GM18498 (cell line): Measurements from ENCODE around the gene MICALL1.
A peak's percentile ranks its signal among the peaks of the same experiment; 100 is the strongest.
"Not testable (repeated sequence)": the region's sequence is repeated elsewhere in the genome, so short reads cannot be mapped to it uniquely, and the experiment has no call there.

Source experiments
- ATAC-seq: cut with Tn5 transposase; IDR thresholded peaks from one replicate; pipeline ENCODE4 v1.9.1; 2021; ENCODE audit warnings: mild to moderate bottlenecking, moderate library complexity; ENCODE audit not compliant: unreplicated experiment

The MICALL1 gene

DNA sequence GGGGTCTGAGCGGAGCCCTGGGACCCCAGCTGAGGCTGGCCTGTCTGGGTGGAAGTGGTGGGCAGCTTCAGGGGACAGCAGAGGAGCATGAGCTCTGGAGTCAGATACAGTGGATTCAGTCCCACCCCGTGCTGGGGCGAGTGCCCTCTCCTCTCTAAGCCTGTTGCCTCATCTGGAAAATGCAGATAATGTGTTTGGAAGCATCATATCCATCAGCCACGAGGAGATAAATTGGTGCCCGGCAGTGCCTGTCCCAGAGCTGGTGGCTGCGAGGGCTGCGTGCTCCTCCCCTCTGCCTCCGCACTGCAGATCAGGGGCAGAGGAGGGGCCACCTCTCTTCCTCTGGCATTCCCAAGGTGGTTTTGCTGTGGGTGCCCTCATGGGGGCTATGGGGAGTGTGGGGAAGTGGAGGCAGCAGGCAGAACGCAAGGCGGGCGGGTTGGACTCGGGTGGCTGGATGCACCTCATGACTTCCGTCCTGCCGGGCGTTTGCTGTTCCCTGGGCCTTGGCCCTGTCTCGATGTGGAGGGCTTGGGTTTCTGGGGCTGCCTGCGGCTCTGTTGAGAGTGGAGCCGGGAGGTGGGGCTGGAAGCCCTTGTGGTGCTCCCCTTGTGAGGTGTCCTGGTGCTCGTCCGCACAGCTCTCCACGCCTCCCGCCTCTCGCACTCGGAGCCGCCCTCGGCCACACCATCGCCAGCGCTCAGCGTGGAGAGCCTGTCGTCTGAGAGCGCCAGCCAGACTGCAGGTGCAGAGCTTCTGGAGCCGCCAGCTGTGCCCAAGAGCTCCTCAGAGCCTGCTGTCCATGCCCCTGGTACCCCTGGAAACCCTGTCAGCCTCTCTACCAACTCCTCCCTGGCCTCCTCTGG is 20.9 kb downstream of the MICALL1 start:
- no peak for ATAC-seq

DNA sequence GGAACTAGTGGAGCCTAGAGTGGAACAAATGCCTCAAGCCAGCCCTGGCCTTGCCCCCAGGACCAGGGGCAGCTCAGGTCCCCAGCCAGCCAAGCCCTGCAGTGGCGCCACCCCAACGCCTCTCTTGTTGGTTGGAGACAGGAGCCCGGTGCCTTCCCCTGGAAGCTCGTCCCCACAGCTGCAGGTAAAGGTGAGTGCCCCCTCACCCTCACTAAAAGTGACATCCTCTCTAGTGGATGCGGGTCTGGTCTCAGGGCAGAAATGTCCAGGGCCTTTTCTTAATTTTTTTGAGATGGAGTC is 21.5 kb downstream of the MICALL1 start:
- no peak for ATAC-seq

DNA sequence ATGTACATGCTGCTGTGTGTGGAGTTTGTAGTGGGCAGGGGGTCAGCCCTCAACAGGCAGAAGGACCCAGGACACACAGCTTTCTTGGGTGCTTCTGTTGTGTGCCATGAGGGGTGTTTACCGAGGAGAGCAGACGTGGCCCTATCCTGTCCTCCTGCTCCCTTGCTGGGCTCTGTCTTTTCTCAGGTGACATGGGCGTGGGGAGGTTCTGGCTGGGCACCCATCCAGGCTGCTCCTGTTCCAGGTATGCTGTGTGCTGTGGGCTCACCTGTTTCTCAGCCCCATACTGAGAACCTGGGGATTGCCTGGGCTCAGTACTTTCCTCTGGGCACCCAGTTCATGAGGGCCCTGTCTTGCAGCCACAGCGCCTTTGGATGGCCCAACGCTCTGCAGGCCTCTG is 23.3 kb downstream of the MICALL1 start:
- no peak for ATAC-seq

DNA sequence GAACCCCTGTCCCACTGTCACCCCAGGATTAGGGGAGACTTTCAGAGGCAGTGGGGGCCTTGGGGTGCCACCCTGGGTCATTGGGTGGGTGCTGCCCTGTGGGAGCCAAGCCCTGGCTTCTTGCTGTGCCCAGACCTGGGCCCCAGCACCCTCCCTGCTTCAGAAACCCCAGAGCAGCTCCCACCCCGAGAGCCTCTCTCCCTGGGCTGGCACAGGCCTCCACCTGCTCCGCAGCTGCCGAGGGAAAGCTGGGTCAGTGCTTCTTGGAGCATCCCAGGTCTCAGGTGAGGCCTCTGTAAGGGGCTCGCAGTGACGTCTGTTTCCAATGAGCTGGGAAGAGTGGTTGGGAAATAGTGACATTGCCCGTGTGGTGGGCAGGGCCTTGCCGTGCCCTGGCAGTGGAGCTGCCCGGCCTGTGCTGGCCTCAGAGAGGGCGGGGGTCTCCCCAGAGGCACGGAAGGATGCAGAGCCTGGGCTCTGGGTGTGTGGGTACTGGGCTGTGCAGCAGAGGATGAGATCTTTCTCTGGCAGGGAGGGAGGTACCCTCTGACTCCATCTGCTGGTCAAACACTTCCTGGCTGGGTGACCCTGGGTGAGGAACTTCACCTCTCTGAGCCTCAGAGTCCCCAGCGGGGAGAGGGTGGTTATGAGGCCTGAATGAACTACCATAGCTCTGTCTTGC is 24.3 kb downstream of the MICALL1 start:
- ATAC-seq, result no peak

DNA sequence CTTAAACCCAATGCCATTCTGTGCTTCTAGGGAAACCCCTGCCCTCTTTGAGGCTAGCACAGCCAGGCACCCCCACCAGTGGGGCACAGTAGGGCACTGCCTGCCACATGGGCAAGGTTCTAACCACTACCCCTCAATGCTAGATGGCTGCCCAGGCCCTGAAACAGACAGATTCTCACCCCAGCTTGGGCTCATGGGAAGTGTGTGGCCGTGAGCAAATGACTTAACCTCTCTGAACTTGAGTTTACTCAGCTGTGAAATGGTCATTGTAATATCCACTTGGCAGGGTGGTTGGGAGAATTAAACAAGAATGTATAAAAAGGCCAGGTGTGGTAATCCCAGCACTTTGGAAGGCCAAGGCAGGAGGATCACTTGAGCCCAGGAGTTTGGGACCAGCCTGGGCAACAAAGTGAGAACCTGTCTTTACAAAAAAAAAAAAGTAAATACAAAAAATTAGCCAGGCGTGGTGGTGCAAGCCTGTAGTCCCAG is 24.9 kb downstream of the MICALL1 start:
- no peak for ATAC-seq

DNA sequence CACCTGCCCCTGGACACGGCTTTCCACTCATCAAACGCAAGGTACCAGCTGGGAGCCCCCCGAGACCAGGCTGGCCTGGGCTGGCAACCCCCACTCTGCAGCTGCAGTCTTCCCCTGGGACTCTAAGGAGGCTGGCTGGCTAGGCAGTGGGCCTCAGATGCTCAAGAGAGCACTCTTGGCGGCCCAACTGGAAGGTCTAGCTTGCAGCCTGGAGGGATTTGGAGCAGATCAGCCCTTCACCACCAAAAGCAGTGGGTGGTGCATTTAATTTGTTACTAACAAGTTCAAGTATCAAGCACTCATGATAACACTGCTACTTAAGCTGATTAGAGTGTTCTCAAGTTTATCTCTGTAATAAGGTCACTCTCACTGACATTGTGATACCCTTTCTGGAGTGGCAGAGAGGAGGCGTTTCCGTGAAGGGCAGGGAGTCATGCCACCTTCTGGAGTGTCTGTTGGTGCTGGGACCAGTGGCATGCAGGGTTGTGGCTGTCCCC is 25.8 kb downstream of the MICALL1 start:
- ATAC-seq, result no peak

DNA sequence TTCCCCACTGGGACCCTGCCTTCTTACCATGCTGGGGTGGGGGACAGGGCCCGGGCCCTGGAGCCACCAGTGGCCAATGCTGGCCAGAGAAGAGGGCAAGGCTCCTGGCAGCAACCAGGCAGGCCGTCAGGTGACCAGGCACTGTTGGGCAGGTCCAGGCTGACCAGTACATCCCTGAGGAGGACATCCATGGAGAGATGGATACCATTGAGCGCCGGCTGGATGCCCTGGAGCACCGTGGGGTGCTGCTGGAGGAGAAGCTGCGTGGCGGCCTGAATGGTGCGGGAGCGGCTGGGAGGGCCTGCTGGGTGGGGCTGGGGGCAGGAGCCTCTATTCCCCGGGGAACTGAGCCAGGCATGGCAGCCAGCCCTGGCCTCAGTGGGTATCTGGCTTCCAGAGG is 26.3 kb downstream of the MICALL1 start:
- no peak for ATAC-seq

DNA sequence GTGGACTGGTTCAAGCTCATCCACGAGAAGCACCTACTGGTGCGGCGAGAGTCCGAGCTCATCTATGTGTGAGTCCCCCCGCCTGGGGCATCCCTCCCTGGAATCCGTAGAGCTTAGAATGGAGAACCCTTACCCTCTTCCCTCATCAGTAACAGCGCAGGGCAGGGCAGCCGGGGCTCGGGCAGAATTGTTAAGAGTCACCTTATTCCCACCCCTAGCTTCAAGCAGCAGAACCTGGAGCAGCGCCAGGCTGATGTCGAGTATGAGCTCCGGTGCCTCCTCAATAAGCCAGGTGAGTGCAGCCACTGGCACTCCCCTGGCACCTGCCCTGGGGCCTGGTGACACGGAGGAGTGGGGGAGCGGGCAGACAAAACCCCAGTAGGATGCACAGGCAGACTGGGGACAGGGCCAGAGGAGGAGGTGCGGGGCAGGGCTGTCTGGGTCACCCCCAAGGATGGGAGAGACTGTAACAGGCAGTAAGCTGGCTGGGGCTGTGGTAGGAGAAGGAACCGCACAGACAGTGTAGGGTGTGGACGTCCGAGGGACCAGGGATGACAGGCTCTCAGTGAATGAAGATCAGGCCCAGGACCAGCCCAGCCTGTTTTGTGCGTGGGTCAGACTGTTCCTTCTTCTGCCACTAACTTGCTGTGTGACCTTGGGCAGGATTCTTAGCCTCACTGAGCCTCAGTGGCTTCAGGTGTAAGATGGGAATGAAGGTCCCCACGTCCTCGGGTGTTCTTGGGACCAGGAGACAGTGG is 26.9 kb downstream of the MICALL1 start:
- no peak for ATAC-seq

DNA sequence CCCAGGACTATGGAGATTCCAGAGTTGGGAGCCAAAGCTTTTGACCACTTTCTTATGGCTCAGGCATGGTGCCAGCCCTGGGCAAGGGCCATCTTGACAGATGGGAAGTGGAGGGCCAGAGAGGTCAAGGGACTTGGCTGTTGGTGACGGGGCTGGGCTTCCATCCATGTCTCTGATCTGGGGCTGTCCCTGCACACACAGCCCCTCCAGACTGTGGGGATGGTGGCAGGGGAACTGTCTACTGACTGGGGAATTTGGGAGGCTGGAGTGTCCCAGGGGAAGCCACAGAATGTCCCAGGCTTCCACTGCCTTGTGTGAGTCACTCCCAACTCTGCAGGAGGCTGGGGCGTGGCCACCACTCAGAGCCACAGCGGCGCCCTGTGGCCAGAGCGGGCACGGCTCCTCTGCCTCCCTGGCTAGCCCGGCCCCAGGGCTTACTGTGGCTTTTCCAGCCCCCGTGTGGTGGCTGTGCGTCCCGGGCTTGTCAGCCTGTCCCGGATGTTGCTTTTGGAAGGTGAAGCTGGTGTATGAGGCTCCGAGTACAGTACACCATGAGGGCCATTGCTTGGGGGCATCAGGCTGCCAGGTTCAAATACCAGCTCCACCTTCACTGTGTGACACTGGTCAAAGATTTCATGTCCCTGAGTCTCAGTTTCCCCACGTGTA is 27.7 kb downstream of the MICALL1 start:
- ATAC-seq, result peak; percentile 87

DNA sequence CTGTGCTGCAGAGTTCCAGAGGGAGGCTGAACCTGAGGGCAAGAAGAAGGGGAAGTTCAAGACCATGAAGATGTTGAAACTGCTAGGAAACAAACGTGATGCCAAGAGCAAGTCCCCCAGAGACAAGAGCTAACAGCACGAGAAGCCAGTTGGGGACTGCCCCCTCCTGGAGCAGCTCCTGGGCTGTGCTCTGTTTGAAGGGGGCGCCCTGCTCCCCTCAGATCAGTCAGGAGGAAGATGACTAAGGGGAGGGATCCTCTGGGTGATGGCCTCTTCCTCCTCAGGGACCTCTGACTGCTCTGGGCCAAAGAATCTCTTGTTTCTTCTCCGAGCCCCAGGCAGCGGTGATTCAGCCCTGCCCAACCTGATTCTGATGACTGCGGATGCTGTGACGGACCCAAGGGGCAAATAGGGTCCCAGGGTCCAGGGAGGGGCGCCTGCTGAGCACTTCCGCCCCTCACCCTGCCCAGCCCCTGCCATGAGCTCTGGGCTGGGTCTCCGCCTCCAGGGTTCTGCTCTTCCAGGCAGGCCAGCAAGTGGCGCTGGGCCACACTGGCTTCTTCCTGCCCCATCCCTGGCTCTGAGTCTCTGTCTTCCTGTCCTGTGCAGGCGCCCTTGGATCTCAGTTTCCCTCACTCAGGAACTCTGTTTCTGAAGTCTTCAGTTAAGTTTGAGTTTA is 34.7 kb downstream of the MICALL1 start:
- no peak for ATAC-seq

DNA sequence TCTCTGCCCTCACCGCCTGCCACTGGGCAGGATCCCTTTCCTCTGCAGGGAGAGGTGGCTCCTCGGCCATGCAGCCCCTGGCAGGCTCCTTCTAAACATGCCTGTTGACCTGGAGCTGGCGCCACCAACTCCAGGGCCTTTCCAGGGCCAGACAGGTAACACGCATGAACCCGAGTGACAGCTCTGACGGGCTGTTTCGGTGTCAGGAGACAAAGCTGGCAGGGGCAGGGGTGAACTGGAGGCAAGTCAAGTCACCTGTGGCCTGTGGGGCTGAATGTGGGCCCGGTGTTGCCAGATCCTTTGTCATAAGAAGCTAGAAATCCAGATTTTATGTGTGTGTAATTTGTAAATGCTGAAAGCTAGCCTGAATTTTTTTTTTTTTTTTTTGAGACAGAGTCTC is 36.0 kb downstream of the MICALL1 start:
- no peak for ATAC-seq

DNA sequence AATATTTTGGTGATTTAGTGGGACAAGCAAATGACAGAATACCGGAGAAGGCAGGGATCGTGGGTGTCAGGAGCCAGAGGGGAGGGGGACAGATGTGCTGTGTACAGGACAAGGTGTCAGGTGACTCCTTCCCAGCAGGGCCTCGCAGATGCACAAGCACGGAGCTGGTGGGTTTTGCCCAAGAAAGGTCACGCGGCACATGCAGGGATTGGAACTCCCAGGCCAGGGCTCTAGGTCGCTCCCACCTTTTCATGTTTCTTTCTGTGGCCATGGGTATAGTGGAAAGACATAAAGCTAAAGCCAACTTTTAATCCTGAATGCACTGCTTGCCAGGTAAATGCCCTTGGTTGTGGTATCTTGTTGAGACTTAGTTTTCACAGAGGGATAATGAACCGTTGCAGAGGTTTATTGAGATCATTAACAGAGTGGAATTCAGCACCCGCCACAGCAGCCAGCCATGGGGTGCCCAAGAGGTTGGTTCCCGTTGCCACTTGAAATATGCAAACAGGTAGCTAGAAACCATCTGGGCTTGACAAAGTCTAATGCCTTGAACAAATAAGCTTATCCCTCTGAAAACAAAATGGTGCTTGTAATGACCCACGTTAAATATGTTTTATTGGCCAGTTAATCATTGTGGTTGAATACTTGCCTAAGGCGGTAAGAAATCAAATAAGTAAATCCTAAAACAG is 37.2 kb downstream of the MICALL1 start:
- ATAC-seq, result no peak

DNA sequence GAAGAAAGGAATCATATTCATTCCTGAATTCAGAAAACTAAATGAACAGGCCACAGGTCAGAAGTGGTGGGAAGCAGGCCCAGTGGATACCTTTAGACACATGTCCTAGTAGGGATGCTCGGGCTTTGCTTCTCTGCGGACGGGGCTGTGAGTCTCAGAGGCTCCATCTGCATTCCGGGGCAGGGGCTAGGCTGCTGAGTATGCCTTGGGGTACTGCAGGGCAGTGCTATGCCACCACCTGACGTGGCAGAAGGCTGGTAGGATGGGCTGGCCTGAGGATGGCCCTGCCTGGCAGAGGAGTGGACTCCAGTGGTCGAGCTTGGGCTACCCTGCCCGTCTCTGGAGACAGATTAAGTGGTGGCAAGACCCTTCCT is 37.7 kb downstream of the MICALL1 start:
- ATAC-seq, result no peak

DNA sequence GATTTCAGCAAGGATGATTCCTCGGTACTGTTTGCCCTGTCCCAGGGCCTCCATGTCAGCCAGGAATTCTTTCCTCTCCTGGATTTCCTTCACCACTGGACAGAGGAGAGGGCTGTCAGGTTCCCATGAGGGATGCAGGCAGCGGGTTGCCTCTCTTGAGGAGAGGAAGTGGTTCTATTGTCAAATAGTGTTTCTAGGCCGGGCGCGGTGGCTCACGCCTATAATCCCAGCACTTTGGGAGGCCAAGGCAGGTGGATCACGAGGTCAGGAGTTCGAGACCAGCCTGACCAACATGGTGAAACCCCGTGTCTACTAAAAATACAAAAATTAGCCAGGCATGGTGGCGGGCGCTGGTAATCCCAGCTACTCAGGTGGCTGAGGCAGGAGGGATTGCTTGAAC is 38.3 kb downstream of the MICALL1 start:
- not testable (repeated sequence) for ATAC-seq

DNA sequence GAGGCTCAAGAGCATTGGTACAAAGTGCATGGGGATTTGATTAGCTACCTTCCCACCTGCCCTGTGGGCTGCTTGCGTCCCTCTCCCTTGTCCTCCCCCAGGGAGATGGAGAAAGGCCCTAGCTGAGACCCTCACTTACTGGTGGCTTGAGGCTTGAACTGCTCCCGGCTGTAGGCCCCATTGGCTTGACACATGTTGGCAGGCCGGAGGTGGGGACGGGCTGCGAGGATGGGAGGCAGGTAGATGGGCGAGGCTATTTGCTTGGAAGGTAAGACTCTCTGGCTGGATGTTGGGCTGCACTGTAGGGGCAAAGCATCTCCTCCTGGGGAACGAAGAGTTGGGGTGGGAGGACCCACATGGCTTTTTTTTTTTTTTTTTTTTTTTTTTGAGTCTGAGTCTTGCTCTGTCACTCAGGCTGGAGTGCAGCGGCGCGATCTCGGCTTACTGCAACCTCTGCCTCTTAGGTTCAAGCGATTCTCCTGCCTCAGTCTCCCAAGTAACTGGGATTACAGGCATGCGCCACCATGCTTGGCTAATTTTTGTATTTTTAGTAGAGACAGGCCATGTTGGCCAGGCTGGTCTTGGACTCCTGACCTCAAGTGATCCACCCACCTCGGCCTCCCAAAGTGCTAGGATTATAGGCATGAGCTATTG is 41.2 kb downstream of the MICALL1 start:
- ATAC-seq, result not testable (repeated sequence)

DNA sequence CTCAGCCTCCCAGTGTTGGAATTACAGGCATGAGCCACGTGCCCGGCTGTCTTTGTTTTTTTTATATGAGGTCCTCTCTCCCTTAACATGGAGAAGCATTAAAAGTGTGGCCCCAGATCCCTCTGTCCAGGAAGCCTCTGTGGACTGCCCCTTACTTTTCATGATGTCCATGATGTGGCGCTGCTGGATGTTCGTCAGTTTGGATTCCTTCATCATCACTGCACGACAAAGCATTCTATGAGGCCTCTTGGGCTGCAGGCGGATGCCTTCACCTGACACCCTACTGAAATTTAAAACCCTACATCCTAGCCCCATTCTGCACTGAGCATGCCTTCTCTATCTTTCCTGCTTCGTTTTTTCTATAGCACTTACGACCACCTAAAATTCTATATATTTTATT is 45.2 kb downstream of the MICALL1 start:
- ATAC-seq, result no peak

DNA sequence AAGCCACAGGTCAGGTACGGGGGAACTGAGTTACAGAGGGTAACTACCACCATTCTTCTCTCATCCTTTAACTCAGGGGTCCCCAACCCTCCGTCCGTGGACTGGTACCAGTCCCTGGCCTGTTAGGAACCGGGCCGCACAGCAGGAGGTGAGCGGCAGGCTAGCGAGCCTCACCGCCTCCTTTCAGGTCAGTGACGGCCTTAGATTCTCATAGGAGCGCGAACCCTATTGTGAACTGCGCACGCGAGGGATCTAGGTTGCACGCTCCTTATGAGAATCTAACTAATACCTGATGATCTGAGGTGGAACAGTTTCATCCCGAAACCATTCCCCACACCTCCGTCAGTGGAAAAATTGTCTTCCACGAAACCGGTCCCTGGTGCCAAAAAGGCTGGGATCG is 46.5 kb downstream of the MICALL1 start:
- not testable (repeated sequence) for ATAC-seq

DNA sequence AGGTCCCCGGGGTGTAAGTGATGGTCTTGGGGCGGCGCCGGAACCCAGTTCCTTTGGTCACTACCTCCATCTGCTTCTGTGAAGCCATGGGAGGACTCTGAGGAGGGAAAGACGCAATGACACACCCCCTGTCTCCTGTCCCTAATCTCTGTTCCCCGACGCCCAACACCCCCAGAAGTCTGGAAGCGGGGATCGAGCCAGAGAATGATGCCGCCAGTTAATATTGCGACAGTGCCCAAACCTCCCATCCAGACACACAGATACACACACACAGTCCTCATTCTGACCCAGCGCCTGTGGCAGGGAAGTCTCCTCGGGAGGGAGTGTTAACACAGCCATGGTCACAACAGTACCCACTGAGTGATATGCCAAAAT is 47.0 kb downstream of the MICALL1 start:
- no peak for ATAC-seq

DNA sequence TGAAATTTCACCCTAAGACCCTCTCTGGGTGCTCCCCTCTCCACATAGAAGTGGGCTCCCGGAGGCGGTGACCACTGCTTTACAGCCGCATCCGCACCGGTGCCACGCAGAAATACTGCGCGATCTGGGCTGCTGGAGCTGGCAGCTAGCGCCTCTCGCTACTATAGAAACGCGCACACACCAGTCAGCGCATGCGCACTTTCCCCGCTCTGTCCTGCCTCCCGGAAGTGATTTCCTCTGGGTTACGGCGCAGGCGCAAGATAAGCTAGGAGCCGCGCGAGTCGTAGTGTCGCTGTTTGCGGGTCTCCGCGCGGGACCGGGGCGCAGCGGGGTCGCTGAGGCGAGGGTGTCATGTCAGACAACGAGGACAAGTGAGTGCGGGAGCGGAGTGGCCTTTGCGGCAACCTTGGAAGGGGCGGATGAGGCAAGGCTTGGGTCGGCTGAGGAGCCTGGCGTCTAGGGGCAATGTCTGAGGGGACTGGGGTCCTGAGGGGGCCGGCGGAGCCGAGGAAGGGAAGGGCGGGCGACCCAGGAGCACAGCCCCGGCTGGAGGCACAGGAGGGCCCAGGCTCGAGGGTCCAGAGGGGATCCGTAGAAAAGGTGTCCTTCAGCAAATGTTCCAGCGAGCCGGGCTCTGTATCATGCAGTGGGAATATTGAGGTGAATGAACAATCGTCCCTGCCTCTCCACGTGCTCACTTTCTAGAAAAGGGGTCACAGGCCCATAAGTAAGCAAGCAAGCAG is 47.5 kb downstream of the MICALL1 start, which contains the start of the genes C22orf23 and POLR2F:
C22orf23 (minus strand) TSS at position 165 of the 743 bp plus-strand sequence. CDS start 452 bp downstream, outside the sequence.
POLR2F (plus strand) TSS at position 263 of the 743 bp plus-strand sequence; CDS start at position 352, 89 bp downstream.
- ATAC-seq, result peak; percentile 81
